Lower leg skin (tissue), 3 donors: ENCODE data around the gene HDAC4.
"Not testable (repeated sequence)": the region's sequence is repeated elsewhere in the genome, so short reads cannot be mapped to it uniquely, and the experiment has no call there.

ENCODE experiments used
- POLR2A ChIP-seq, 2 donors: fragments of 450-650 bp; IDR thresholded peaks; one replicate each; pipeline ENCODE4 v1.6.1; 2016 to 2017; ENCODE audit warnings: antibody characterized with exemption in 2 of 2, mild to moderate bottlenecking in 1 of 2, moderate library complexity in 1 of 2
- TF ChIP-seq, protein P1 (sequence below), 3 donors: fragments of 450-650 bp; IDR thresholded peaks; one replicate each; pipeline ENCODE4 v1.5.1; 2016; ENCODE audit warnings: antibody characterized with exemption in 3 of 3, mild to moderate bottlenecking in 3 of 3, moderate library complexity in 2 of 3

DNA sequence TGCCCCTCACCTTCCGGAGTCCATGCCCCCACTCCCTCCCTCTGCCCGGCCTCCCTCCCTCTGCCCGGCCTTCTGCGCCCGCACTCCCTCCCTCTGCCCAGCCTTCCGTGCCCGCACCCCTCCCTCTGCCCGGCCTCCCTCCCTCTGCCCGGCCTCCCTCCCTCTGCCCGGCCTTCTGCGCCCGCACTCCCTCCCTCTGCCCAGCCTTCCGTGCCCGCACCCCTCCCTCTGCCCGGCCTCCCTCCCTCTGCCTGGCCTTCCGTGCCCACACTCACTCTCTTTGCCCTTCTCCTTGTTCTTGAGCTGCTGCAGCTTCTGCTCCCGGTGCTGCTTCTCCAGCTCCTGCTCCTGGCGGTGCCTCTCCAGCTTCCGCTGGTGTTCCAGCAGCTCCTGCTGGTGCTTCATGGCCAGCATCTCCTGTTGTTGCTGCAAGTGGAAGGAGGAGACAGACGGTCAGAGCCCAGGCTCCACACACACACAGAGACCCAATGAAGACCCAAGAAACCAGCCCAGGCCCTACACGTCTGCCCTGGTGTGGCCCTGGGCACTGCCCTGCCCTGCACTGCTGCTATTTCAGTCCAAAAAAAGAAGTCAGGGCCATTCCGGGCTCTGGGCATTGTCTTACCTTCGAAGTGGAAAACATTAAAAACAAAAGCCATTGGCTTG, 224.5 kb downstream of the HDAC4 start:
- TF ChIP-seq POLR2A (IDR thresholded peaks at IDR 0.05): not testable (repeated sequence)
- TF ChIP-seq, protein P1, sequence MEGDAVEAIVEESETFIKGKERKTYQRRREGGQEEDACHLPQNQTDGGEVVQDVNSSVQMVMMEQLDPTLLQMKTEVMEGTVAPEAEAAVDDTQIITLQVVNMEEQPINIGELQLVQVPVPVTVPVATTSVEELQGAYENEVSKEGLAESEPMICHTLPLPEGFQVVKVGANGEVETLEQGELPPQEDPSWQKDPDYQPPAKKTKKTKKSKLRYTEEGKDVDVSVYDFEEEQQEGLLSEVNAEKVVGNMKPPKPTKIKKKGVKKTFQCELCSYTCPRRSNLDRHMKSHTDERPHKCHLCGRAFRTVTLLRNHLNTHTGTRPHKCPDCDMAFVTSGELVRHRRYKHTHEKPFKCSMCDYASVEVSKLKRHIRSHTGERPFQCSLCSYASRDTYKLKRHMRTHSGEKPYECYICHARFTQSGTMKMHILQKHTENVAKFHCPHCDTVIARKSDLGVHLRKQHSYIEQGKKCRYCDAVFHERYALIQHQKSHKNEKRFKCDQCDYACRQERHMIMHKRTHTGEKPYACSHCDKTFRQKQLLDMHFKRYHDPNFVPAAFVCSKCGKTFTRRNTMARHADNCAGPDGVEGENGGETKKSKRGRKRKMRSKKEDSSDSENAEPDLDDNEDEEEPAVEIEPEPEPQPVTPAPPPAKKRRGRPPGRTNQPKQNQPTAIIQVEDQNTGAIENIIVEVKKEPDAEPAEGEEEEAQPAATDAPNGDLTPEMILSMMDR (IDR thresholded peaks at IDR 0.05): not testable (repeated sequence)
